Thoracic aorta (tissue), 2 donors: ENCODE measurements around the gene SYTL3. TPM values are rescaled to one million over a fixed set of nuclear protein-coding genes. Genes with fewer than 3 reads are reported as not detected.

Source experiments
- ATAC-seq: fragments of 150-250 bp; one replicate; pipeline ENCODE4 v1.8.0; 2017; ENCODE audit warnings: low read depth; ENCODE audit not compliant: insufficient number of reproducible peaks, low FRiP score
- DNase-seq: peaks from one replicate; pipeline ENCODE4 v3.0.0-alpha.2; 2020; ENCODE audit warnings: low spot score
- H3K27ac ChIP-seq, 2 donors: fragments of 200-600 bp; sonication (generic); 1 replicate in 1 of 2; 2 replicates in 1 of 2; pipeline ENCODE4 v1.5.1; 2016; ENCODE audit warnings: mild to moderate bottlenecking in 2 of 2, moderate library complexity in 2 of 2
- H3K27me3 ChIP-seq: fragments of 200-600 bp; sonication (generic); replicated peaks from 2 replicates; pipeline ENCODE4 v1.6.0; 2016; ENCODE audit warnings: mild to moderate bottlenecking; ENCODE audit not compliant: insufficient read depth
- H3K36me3 ChIP-seq: fragments of 200-600 bp; sonication (generic); one replicate; pipeline ENCODE4 v1.5.1; 2016
- H3K4me1 ChIP-seq, 2 donors: fragments of 200-600 bp; sonication (generic); 1 replicate in 1 of 2; 2 replicates in 1 of 2; pipeline versions ENCODE4 v1.5.1 to v1.6.0; 2016; ENCODE audit warnings: low read depth in 2 of 2, mild to moderate bottlenecking in 1 of 2; ENCODE audit not compliant: control insufficient read depth in 1 of 2
- H3K4me3 ChIP-seq: fragments of 200-600 bp; sonication (generic); 2 replicates; pipeline ENCODE4 v1.5.1; 2016; ENCODE audit warnings: mild to moderate bottlenecking
- H3K9me3 ChIP-seq: fragments of 200-600 bp; sonication (generic); 2 replicates; pipeline ENCODE4 v1.5.1; 2016
- CTCF ChIP-seq: fragments of 200-600 bp; sonication (generic); IDR thresholded peaks from one replicate; pipeline ENCODE4 v1.5.1; 2019; ENCODE audit warnings: antibody characterized with exemption
- total RNA-seq, 2 donors: library from RNA; depleted of rRNA; stranded (reverse); fragments of >200 nt; gene quantifications; one replicate each; pipeline versions ENCODE4 v1.1.0 to v1.2.3, GENCODE V29; 2016

Gene SYTL3
- total RNA-seq, 2 donors from 2014 or later = 7.1 to 9.6 TPM

- no peaks in the 10 kb centered on the region for H3K4me1 ChIP-seq
- H3K9me3 ChIP-seq = no peaks in the 10 kb centered on the region
- H3K27ac ChIP-seq = no peak overlapping the region
- H3K4me3 ChIP-seq = no peak overlapping the region
- ATAC-seq = no peak
- H3K36me3 ChIP-seq = no peaks in the 10 kb centered on the region
- H3K27me3 ChIP-seq = no peaks in the 10 kb centered on the region
- no peak for TF ChIP-seq CTCF
- no peak for DNase-seq
These were observed 95.2 kb downstream of the SYTL3 start for GRCh38 chr6:158744986-158745430.

- H3K36me3 ChIP-seq = no peaks in the 10 kb centered on the region
- no peak overlapping the region for H3K27ac ChIP-seq
- H3K9me3 ChIP-seq = no peaks in the 10 kb centered on the region
- H3K4me3 ChIP-seq = no peak overlapping the region
- TF ChIP-seq CTCF = no peak
- H3K27me3 ChIP-seq = no peaks in the 10 kb centered on the region
- H3K4me1 ChIP-seq = peaks cover 0 to 14% of the 10 kb centered on the region in 2 donors
- no peak for ATAC-seq
- no peak for DNase-seq
These were observed 101.4 kb downstream of the SYTL3 start for GRCh38 chr6:158751224-158751623.

- Histone ChIP-seq H3K27ac (no peak overlapping the region), H3K36me3 (no peaks in the 10 kb centered on the region), H3K9me3 (no peaks in the 10 kb centered on the region), H3K4me3 (no peak overlapping the region), H3K27me3 (no peaks in the 10 kb centered on the region), H3K4me1 (peaks cover 0 to 14% of the 10 kb centered on the region in 2 donors)
- ATAC-seq (no peak), DNase-seq (no peak)
- TF ChIP-seq CTCF = no peak
These were observed 102.1 kb downstream of the SYTL3 start for GRCh38 chr6:158751921-158752320.

- Histone ChIP-seq H3K27ac (no peak overlapping the region), H3K36me3 (no peaks in the 10 kb centered on the region), H3K27me3 (no peaks in the 10 kb centered on the region), H3K4me3 (no peak overlapping the region), H3K9me3 (no peaks in the 10 kb centered on the region), H3K4me1 (peaks cover 0 to 14% of the 10 kb centered on the region in 2 donors)
- TF ChIP-seq CTCF = no peak
- DNase-seq (no peak), ATAC-seq (no peak)
These were observed 102.8 kb downstream of the SYTL3 start for GRCh38 chr6:158752613-158753012.

GRCh38 chr6:158753811-158754210 is 104.0 kb downstream of the SYTL3 start:
- no peak overlapping the region for H3K4me3 ChIP-seq
- H3K27me3 ChIP-seq = no peaks in the 10 kb centered on the region
- H3K4me1 ChIP-seq = peaks cover 0 to 14% of the 10 kb centered on the region in 2 donors
- no peaks in the 10 kb centered on the region for H3K9me3 ChIP-seq
- DNase-seq = no peak
- no peak for TF ChIP-seq CTCF
- no peak for ATAC-seq
- H3K27ac ChIP-seq = no peak overlapping the region
- H3K36me3 ChIP-seq = no peaks in the 10 kb centered on the region
